Measurements from ENCODE around the gene TRPC4.

DNA sequence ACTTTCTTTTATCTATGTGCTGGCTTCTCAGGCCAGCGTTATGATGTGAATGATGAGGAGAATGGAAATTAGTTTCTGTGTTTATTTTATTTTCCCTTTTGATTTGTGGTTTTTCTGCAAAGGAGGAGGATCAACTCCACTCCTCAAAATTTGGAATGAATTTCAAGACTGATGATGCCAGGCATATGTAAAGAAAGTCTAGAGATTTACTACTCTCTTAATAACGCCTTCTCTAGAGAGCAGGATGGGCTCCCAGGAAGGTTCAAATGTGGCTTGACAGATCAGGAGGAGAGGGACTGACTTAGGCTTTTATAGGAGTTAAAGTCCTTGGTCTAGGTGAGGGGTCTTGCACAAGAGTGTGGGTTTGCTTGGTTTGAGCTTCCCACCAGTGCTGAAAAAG lies 255.9 kb downstream of the TRPC4 start:
- TF ChIP-seq POLR2A (IDR thresholded peaks at IDR 0.05) (no peak), EP300 (IDR thresholded peaks at IDR 0.05) (no peak)
- TF ChIP-seq, protein P1, sequence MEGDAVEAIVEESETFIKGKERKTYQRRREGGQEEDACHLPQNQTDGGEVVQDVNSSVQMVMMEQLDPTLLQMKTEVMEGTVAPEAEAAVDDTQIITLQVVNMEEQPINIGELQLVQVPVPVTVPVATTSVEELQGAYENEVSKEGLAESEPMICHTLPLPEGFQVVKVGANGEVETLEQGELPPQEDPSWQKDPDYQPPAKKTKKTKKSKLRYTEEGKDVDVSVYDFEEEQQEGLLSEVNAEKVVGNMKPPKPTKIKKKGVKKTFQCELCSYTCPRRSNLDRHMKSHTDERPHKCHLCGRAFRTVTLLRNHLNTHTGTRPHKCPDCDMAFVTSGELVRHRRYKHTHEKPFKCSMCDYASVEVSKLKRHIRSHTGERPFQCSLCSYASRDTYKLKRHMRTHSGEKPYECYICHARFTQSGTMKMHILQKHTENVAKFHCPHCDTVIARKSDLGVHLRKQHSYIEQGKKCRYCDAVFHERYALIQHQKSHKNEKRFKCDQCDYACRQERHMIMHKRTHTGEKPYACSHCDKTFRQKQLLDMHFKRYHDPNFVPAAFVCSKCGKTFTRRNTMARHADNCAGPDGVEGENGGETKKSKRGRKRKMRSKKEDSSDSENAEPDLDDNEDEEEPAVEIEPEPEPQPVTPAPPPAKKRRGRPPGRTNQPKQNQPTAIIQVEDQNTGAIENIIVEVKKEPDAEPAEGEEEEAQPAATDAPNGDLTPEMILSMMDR (IDR thresholded peaks at IDR 0.05), result no peak
